ENCODE measurements around the gene FMN1. TPM values are rescaled to one million over a fixed set of nuclear protein-coding genes. Genes with fewer than 3 reads are reported as not detected.

Gene FMN1
- total RNA-seq, 2 experiments from 2014 or later, result 0.04 to 0.13 TPM

- POLR2A ChIA-PET, result no interaction called here
Measured at GRCh38 chr15:32822739-32823138, 371.8 kb downstream of the FMN1 start.

DNA sequence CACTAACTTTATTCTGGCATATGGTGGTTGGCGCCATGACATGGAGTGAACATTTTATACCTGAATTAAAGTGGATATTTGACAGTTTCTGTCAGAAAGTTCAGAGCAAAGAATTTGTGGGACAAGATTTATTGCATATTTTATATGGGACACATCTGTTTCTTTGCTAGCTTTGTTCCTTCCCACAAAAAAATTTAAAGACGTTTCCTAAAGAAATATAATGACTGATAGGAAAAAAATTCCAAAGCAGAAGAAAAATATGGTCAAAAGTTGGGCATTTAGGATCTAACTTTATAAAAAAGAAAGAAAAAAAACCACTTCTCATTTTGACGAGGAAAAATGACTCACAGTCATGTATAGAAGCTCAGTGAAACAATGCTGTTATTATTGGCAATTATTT, 375.1 kb downstream of the FMN1 start:
- CTCF ChIA-PET, result no interaction called here
- POLR2A ChIA-PET, result no interaction called here

More at GRCh38 chr15:32822739-32823138, 371.8 kb downstream of the FMN1 start:
- CTCF ChIA-PET, result no interaction called here

GRCh38 chr15:32818758-32819447, 375.6 kb downstream of the FMN1 start:
- CTCF ChIA-PET, result no interaction called here
- POLR2A ChIA-PET, result no interaction called here

- POLR2A ChIA-PET, result no interaction called here
- CTCF ChIA-PET, result no interaction called here
Measured at GRCh38 chr15:32817577-32817976, 376.9 kb downstream of the FMN1 start.

DNA sequence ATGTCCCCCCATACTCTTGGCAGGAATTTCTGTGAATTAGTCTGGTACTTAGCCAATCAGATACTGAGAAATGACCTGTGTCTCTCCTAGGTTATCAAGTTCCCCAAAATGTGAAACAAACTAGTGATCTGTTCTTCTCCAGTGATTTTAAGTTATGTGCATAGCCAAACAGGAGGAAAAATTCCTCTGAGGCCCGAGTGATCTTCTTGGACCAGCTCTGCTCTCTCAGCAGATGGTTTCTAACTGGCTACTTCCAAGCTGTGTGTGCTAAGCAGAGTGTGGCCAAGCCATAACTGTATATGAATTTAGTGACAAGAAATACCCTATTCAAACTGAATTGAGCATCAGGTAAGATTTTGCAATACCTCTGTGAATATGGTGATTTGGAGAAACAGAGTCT, 387.2 kb downstream of the FMN1 start:
- POLR2A ChIA-PET, result no interaction called here

GRCh38 chr15:32803631-32804030, 390.9 kb downstream of the FMN1 start:
- ChIA-PET POLR2A (no interaction called here), CTCF (no interaction called here)

More for the DNA sequence above, 387.2 kb downstream of the FMN1 start:
- CTCF ChIA-PET, result no interaction called here

GRCh38 chr15:32802286-32802936, 392.1 kb downstream of the FMN1 start:
- POLR2A ChIA-PET, result no interaction called here
- CTCF ChIA-PET, result no interaction called here

DNA sequence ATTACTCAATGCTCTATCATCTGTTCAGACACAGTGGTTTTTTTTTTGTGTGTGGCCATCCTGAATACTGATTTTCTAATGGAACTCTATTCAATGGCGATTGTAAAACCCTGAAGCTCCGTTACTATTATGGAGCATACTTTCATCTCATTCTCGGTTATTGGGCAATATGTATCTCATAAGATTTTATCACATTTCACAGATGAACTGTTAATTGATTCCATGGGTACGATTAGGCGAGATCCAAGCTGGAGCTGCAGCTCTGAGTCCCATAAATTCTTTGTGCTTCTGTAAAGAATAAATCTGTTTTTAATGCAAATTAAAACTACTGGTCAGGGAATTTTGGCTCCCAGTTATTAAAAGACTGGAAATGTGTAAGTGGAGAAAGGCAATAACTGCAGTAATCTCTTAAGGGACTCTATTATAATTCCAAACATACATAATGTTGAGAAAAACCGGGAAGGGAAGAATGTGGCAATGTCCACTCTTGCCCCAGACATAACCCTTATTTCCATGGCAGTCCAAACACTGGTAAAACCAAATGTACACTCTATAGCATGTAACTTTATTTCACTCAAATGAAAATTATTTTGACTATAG, 394.5 kb downstream of the FMN1 start:
- ChIA-PET POLR2A (no interaction called here), CTCF (no interaction called here)

GRCh38 chr15:32796856-32797255, 397.7 kb downstream of the FMN1 start:
- CTCF ChIA-PET, result no interaction called here

DNA sequence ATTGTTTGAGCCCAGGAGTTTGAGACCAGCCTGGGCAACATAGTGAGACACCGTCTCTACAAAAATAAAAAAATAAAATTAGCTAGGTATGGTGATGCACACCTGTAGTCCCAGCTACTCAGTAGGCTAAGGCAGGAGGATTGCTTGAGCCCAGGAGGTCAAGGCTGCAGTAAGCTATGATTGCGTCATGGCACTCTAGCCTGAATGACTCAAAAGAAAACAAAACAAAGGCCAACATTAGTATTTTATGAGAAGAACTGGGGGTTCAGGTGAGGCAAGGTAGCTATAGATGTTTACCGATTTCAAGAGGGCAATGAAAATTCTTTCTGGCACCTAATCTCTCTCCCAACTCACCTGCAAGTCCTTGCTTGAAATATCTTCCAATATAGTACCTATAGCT, 399.5 kb downstream of the FMN1 start:
- ChIA-PET POLR2A (no interaction called here), CTCF (no interaction called here)

More at GRCh38 chr15:32796856-32797255, 397.7 kb downstream of the FMN1 start:
- POLR2A ChIA-PET, result no interaction called here

GRCh38 chr15:32792436-32792835, 402.1 kb downstream of the FMN1 start:
- CTCF ChIA-PET, result no interaction called here
- POLR2A ChIA-PET, result no interaction called here

GRCh38 chr15:32790352-32790999, 404.0 kb downstream of the FMN1 start:
- CTCF ChIA-PET, result no interaction called here
- POLR2A ChIA-PET, result no interaction called here

DNA sequence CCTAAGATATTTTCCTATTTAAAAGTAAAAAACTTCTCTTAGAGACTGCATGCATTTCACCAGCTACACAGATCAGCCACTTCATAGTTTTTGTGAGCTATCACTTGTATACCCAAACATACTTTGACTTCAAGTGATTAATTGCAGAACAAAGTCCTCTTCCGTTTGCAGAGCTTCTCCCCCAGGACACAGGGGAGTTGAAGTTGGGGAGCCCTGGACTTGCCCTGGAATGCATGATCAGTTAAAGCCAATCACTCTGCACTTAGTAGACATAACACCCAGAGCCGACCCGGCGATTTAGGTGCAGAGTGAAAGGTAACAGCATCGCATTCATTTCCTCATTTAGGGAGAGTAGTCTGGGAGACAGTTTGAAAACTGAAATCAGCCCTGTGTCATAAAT, 406.6 kb downstream of the FMN1 start:
- ChIA-PET POLR2A (no interaction called here), CTCF (no interaction called here)

DNA sequence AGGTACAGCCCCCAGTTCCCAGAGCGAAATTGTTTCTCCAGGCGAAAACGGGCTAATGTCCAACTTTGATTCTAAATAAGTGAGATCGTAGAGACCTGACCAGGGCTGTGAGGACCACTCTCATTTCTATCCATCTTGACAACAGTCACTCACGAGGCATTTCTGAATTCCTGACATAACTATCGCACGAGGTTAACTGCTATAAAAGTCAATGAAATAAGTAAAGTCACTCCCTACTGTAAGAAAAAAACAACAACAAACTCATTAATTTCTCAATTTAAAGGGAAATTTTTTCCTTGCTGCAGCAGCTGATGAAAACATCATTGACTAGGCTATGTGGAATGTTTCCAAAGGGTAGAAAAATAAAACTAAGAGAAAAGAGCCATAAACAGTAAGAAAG, 407.6 kb downstream of the FMN1 start:
- ChIA-PET CTCF (no interaction called here), POLR2A (no interaction called here)

GRCh38 chr15:32784581-32784980, 409.9 kb downstream of the FMN1 start:
- ChIA-PET CTCF (no interaction called here), POLR2A (no interaction called here)

GRCh38 chr15:32781781-32782180, 412.7 kb downstream of the FMN1 start:
- CTCF ChIA-PET, result no interaction called here

GRCh38 chr15:32778391-32779176, 415.9 kb downstream of the FMN1 start:
- POLR2A ChIA-PET, result no interaction called here
- CTCF ChIA-PET, result no interaction called here

More at GRCh38 chr15:32781781-32782180, 412.7 kb downstream of the FMN1 start:
- POLR2A ChIA-PET, result no interaction called here

DNA sequence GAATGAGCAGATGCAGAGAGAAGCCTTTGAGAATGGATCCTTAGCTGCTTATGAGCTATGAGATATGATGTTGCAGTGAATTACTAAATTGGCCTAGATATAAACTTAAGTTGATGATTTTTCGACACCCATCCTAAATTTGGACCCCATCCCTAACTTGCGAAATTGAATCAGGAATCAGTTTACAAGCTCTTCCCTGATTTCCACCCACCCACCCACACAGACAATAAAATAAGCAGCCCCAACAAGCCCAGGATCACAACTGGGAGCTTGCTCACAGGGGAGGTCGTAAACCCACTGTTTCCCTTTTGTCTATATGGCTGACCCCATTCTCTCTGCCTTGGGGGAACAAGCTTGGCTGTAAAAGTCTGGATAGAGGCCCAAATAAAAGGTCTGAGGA, 419.4 kb downstream of the FMN1 start:
- CTCF ChIA-PET, result no interaction called here

GRCh38 chr15:32774022-32774421, 420.5 kb downstream of the FMN1 start:
- CTCF ChIA-PET, result no interaction called here
- POLR2A ChIA-PET, result no interaction called here

More for the DNA sequence above, 419.4 kb downstream of the FMN1 start:
- POLR2A ChIA-PET, result no interaction called here

- ChIA-PET POLR2A (no interaction called here), CTCF (no interaction called here)
Measured at GRCh38 chr15:32767236-32767635, 427.3 kb downstream of the FMN1 start.

Data from activated CD8-positive, alpha-beta memory T cell treated with anti-CD3 and anti-CD28 coated beads for 36 hours (primary cell).